CD1c-positive myeloid dendritic cell (primary cell): ENCODE measurements around the gene MTF1.
"Not testable (repeated sequence)": the region's sequence is repeated elsewhere in the genome, so short reads cannot be mapped to it uniquely, and the experiment has no call there.

Source experiments
- DNase-seq: peaks from one replicate; pipeline ENCODE4 v3.0.0-alpha.2; 2016; ENCODE audit errors: extremely low spot score

MTF1 gene

DNA sequence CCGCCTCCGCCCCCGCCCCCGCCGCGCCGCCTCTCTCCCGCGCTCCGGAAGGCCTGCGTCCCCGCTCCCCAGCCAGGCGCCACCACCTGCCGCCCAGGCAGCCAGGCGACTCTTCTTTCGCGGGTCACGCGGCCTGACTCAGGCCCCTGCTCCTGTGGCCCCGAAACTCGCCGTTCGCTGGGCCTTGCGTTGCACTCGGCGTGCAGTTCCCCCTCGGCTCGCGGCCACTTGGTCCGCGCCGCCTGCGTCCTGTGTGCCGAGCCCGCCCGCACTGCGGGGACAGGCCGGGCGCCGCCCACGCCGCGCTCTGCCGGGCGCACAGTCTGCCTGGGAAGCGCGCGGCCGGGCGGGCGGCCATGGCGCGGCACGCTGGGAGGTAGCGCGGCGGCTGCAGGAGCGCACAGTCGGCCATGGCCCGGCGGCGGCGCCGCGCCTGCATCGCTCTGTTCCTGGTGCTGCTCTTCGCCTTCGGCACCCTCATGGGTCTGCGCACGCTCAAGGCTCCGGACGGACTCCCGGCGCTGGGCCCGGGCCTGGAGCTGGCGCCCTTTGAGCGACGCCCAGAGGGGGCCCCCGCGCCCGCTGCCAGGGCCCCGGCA is 65.5 kb downstream of the MTF1 start, which contains the start of gene MANEAL:
Gene MANEAL, plus strand, starts transcription at position 75 of the 599 bp plus-strand sequence. Its CDS starts 336 bp downstream, at position 411.
- DNase-seq: peak; percentile 88

DNA sequence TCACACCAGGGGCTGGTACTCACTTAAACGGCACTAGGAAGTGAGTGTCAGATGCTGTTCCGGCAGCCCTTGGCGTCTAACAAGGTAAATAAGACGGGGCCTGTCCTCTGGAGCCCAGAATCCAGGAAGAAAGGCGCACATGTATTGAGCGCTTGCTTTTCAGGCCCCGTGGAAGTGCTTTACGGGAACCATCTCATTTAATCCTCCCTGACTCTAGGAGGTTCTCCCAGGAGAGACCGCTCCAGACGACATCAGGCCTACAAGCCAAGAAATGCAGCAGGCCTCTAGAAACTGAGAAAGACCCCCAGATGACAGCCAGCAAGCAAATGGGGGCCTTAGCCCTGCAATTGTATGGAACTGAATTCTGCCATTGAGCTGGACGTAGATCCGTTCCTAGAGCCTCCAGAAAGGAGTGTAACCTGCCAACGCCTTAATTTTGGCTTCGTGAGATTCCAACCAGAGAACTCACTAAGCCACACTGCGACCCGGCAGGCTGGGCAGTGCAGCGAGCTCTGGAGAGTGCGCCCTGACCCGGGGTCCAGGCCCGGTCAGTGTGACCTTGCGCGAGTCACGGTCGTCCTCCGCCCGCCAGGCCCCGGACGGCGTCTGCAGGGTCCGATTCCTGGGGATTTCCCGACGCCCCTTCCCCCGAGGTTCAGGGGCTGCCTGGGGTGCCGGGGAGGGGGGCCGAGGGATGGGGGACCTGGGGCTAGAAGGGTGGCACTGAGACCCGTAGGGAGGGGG is 66.3 kb downstream of the MTF1 start:
- no peak for DNase-seq

DNA sequence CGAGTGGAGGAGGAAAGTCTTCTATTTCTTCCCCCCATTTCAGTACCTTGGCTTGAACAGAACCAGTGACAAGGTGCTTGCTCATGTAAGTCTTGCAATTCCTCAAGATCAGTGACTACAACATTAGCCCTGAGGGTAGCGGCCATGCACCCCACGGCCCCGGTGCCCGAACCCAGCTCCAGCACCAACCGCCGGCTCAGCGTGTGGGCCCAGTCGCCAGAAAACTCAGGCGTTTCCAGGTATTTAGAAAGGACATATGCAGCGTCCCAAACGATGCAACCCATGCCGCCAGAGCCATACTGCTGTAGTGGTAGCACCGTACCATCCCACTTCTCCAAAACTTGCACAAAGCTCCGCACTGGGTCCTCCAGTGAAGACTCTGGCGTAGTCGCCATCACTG is 76.9 kb downstream of the MTF1 start:
- no peak for DNase-seq

DNA sequence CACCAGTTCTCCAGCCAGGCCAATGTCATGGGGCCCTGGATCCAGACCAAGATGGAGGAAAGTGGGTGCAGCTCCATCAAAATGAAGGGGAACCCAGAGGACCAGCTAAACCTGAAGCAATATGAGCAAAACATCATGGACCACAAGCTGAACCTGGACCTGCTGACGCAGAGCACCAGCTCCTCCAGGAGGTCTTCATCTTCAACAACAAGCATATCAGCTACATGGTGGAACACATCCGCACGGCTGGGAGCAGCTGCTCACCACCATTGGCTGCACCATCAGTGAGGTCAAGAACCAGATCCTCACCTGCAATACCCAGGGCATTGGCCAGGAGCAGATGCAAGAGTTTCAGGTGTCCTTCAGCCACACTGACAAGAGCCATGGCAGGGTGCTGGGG is 80.7 kb downstream of the MTF1 start:
- DNase-seq: no peak

DNA sequence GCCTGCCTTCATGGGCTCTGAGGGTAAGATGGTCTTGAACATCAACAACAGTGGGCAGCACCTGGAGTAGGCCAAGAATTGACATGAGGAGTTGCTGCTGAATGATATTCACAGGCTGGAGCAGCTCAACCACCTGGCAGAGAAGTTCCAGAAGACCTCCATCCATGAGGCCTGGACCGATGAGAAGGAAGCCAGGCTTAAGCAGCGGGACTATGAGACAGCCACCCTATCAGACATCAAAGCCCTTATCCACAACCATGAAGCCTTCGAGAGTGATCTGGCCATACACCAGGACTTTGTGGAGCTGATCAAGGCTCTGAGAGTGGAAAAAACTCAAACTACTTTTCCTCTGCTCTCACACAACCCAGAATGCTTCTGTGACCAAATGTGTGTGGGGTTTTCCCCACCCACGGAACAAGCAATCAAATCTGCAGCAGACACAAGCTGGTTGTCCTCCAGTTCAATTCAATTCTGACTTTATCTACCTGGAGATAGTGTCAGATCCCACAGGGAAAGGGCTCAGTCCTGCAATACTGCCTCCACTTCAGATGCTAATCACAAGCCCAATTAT is 82.4 kb downstream of the MTF1 start:
- no peak for DNase-seq

DNA sequence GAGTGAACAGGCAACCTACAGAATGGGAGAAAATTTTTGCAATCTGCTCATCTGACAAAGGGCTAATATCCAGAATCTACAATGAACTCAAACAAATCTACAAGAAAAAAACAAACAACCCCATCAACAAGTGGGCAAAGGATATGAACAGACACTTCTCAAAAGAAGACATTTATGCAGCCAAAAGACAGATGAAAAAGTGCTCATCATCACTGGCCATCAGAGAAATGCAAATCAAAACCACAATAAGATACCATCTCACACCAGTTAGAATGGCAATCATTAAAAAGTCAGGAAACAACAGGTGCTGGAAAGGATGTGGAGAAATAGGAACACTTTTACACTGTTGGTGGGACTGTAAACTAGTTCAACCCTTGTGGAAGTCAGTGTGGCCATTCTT is 88.0 kb downstream of the MTF1 start:
- DNase-seq: not testable (repeated sequence)

DNA sequence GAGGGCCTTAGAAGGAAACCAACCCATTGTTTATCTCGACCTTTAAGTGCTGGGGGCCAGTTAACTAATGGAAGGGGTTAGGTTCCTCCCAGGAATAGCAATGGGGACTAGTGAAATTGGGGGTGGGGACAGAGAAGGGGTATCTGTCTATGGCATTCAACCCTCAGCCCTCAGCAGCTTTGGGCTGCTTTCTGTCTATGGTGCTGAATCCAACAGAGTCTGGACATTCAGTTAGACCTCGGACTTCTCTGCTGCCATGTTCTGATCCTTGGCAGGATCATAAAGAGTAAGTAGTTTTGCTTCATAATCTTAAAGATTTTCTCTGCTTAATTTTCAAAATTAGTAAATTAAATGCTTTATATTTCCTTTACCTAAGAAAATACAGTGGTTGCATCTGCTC is 91.9 kb downstream of the MTF1 start:
- DNase-seq: no peak

DNA sequence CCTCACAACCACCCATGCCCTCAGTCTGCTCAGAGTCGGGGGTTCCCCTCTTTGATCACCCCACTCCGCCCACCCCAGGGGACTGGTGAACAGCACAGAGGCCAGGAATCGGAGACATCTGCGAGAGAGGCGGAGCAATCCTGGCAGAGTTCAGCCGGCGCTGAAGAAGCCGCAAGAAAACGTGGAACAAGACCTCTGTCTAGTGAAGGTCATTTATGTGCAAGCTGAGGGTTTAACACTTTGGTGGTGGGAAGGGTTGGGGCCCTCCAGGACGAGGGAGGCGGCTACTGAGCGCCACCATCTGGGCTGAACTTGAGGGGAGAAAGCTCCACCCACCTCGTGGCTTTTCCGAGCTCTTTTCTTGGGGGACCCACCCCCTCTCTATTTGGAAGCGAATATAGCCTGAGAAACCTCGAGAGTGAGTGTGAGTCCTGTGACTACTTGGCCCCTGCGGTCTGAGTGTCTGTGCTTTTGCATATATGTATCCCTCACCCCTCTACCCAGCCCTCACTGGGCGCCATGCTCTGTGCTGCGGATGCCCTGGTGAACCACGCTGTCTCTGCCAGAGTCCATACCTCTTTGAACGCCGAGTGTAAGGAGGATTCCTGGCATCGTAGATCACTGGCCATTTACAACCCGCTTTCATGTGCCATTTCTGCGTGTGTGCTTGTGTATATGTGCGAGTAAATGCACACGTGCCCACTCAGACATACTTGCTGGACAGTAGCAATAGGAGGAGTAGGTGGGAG is 93.3 kb downstream of the MTF1 start:
- DNase-seq: no peak

DNA sequence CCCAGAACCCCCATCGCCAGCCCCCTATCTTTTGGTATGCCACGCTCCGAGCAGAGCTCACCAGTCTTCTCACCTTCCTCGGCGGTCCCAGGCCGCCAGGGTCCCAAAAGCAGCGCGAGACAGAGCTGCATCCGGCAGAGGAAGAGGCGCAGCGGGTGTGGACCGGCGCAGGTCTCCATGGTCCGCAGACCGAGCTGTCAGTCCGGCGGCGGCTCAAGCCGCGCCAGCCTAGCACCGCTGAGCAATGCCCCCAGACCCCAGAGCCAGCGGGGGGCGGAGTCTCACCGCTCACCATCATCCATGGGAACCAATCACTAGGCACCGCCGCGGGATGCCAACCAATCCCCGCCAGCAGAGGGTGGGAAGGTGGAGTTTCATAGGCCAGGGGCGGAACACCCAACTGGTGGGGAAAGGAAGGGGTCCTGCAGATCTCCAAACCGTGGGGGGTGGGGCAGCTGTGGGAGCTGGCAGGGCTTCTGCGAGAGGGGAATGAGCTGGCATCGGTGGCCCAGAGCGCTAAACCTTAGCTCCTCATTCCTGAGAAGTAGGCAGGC is 94.4 kb downstream of the MTF1 start, which contains the start of gene EPHA10:
Gene EPHA10, minus strand, starts transcription at position 233 of the 554 bp plus-strand sequence. Its CDS starts 54 bp downstream, at position 179.
- DNase-seq: no peak

DNA sequence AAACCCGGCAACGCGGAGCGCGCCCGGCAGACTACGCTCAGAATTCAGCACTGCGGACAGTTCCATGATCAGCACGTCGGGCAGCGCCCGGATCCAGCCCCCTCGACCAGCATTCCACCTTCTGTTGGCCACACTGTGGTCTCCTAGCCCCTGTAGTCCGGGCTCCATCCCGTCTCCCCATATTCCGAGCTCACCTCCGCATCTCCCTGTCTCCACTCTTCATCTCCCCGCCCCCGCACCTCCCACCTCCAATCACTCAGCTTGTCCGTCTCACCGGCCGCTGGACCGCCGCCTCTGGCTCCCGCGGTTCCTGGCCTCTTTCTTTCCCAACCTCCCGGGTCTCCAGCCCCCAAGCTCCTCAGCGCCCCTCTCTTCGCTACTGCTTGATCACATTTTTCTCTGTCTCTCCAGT is 95.0 kb downstream of the MTF1 start:
- DNase-seq: peak; percentile 34

DNA sequence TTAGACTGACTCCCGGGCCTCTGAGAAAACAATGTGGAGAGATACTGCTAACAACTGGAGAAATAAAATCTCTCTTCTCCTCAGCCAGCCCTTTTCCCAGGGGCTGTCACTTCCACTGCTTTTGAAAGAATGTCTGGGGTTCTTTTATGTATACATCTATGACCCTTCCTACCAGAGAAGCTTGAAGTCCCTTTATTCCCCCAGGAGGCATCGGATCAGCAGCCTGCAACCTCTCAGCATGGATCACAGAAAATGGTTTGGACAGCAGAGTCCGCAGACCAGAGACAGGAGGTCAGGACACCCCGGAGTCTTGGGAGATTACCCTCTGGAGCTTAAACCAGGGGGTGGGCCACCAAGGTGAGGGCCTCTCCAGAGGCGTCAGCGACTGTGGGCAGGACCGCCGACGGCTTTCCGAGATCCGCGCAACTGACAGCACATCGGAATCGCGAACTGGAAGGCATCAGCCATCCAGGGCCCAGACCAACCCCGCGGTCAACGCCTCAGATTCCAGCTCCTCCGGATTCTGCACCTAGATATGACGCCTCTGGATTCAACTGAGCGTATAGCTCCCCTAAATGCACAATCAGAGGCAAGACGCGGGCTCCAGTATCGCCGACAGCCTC is 95.5 kb downstream of the MTF1 start:
- DNase-seq: no peak

DNA sequence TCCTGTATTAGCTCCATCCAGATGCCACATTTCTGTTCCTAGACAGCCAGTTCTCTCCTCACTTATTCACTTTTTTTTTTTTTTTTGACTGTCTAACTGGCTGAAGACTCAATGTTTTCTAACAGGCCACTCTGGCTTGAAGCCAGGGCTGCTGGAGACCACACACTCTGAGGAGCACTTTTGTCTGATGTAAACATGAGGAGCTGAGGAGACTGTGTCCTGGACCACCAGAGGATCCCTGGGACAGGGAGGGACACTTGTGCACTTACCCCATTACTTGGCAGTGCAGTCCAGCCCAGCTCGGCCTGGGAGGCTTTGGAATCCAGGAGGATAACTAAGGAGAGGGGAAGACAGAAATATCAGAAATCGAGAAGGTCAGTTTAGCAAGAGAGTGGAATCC is 96.9 kb downstream of the MTF1 start:
- DNase-seq: no peak

DNA sequence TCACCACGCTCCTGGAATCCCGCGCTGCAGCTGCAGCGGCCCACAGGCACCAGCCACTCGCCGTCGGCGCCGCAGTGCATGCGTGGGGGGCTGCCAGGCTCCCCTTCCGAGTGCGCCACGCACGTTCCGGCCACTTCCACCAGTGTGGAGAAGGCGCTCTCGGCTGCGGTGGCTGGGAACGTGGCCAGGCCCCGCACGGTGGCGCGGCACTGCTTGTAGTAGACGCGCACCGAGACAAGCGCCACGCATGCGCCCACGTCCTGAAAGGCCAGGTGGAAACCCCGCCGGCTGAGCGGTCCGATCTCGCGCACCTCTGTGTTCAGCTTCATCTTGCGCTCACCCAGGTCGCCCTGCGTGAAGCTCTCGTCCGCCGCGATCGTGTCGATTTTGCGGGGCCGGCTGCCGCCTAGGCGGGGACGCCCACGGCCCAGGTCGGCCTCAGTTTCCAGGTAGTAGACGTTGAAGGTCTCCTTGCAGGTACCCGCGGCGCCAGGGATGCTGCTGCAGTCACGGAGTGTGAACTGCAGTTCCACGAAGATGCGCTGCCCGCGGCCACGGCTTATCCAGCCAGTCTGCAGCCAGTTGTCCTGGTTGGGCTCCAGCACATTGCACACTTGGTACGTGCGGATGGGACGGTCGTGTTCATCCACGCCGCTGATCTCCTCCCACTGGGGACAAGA is 97.8 kb downstream of the MTF1 start:
- DNase-seq: no peak
